NT2/D1 (cell line): ENCODE measurements around the gene STXBP1.

ENCODE experiments used
- SUZ12 ChIP-seq: IDR thresholded peaks from 2 replicates; pipeline ENCODE4 v1.6.1; 2011; ENCODE audit not compliant: insufficient read length, insufficient read depth; ENCODE audit errors: extremely low read depth
- YY1 ChIP-seq: IDR thresholded peaks from 2 replicates; pipeline ENCODE4 v1.6.1; 2011; ENCODE audit not compliant: insufficient read length, insufficient read depth

- TF ChIP-seq YY1 (no peak), SUZ12 (no peak)
Measured at GRCh38 chr9:127714951-127715469, 102.9 kb downstream of the STXBP1 start.
